ENCODE data around the gene RBMS3.

RBMS3 gene

GRCh38 chr3:29922992-29923746, 642.3 kb downstream of the RBMS3 start:
- no peak for DNase-seq

GRCh38 chr3:29924783-29925561, 644.1 kb downstream of the RBMS3 start:
- DNase-seq, result no peak

GRCh38 chr3:29926378-29926777, 645.5 kb downstream of the RBMS3 start:
- no peak for DNase-seq

- no peak for DNase-seq
These were observed 651.9 kb downstream of the RBMS3 start for GRCh38 chr3:29932696-29933325.

GRCh38 chr3:29933802-29934490, 653.1 kb downstream of the RBMS3 start:
- DNase-seq, result no peak

GRCh38 chr3:29934751-29935150, 653.9 kb downstream of the RBMS3 start:
- no peak for DNase-seq

- DNase-seq, result no peak
These were observed 655.2 kb downstream of the RBMS3 start for GRCh38 chr3:29936054-29936453.

- no peak for DNase-seq
These were observed 655.9 kb downstream of the RBMS3 start for GRCh38 chr3:29936766-29937165.

- DNase-seq, result no peak
These were observed 656.3 kb downstream of the RBMS3 start for GRCh38 chr3:29937185-29937584.

- DNase-seq, result no peak
These were observed 660.0 kb downstream of the RBMS3 start for GRCh38 chr3:29940759-29941323.

- DNase-seq, result no peak
These were observed 661.4 kb downstream of the RBMS3 start for GRCh38 chr3:29942297-29942696.

- DNase-seq, result no peak
These were observed 668.3 kb downstream of the RBMS3 start for GRCh38 chr3:29949131-29949530.

- no peak for DNase-seq
These were observed 669.2 kb downstream of the RBMS3 start for GRCh38 chr3:29949940-29950616.

- DNase-seq, result no peak
These were observed 671.6 kb downstream of the RBMS3 start for GRCh38 chr3:29952431-29952830.

GRCh38 chr3:29955413-29955812, 674.5 kb downstream of the RBMS3 start:
- no peak for DNase-seq

- no peak for DNase-seq
These were observed 677.9 kb downstream of the RBMS3 start for GRCh38 chr3:29958816-29959215.

GRCh38 chr3:29971895-29972294, 691.0 kb downstream of the RBMS3 start:
- no peak for DNase-seq

- DNase-seq, result no peak
These were observed 691.6 kb downstream of the RBMS3 start for GRCh38 chr3:29972320-29972993.

- no peak for DNase-seq
These were observed 692.9 kb downstream of the RBMS3 start for GRCh38 chr3:29973763-29974162.

- DNase-seq, result no peak
These were observed 696.0 kb downstream of the RBMS3 start for GRCh38 chr3:29976871-29977270.

- no peak for DNase-seq
These were observed 696.5 kb downstream of the RBMS3 start for GRCh38 chr3:29977360-29977759.

- no peak for DNase-seq
These were observed 697.2 kb downstream of the RBMS3 start for GRCh38 chr3:29978036-29978435.

Measured in GDM1 (cell line).